GM18517 (cell line): Measurements from ENCODE around the gene CORT.
A peak's percentile ranks its signal among the peaks of the same experiment; 100 is the strongest.
"Not testable (repeated sequence)": the region's sequence is repeated elsewhere in the genome, so short reads cannot be mapped to it uniquely, and the experiment has no call there.

Experiments
- ATAC-seq: cut with Tn5 transposase; IDR thresholded peaks from one replicate; pipeline ENCODE4 v1.9.1; 2021; ENCODE audit warnings: mild to moderate bottlenecking, moderate library complexity; ENCODE audit not compliant: unreplicated experiment

The CORT gene

DNA sequence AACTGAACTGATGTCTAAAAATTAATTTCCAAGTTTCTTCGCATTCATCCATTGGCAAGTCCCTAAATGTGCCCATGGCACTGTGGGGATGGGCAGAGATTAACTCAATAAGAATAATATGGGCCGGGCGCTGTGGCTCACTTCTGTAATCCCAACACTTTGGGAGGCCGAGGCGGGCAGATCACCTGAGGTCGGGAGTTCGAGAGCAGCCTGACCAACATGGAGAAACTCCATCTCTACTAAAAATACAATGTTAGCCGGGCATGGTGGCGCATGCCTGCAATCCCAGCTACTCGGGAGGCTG, 24.4 kb downstream of the CORT start:
- not testable (repeated sequence) for ATAC-seq

DNA sequence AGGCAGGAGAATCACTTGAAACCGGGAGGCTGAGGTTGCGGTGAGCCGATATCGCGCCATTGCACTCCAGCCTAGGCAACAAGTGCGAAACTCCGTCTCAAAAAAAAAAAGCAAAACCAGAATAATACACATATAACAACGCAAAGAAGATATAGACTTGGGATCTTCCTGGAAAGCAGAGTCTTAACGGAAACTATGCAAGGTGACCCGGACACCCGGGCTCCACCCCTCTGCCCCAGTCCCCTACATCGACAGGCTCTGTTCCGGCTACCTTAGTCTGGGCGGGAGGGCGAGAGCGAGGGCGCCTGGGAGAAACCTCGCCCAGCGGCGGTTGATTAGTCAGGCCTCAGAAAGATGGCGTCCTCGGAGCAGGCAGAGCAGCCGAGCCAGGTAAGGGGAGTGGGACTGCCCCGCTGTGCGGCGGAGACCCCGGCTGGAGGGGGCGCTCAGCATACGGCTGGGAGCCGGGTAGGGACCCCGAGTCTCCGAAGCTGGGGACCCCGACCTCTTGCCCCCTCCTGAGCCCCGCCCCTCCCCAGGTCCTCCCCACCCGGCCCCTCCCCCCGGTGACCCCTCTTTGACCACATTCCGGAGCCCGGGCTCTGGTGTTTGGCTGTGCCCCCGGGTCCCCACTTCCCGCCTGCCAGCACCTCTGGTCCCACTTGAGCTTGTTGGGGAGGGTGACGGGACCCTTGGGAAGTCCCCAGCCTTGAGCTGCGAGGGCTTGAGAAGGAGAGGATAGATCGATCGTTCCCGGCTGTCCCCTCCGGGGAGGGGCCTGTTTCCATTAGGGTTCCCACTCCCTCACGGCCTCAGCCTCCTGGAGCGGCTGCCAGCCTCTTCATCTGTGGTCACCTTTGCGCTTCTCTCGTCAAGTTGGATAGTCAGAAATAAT, 25.0 kb downstream of the CORT start, which contains the start of gene PEX14:
TSS of gene PEX14 (plus strand) at position 338 of the 895 bp plus-strand sequence. CDS start at position 355, 17 bp downstream.
- peak; percentile 54 for ATAC-seq

DNA sequence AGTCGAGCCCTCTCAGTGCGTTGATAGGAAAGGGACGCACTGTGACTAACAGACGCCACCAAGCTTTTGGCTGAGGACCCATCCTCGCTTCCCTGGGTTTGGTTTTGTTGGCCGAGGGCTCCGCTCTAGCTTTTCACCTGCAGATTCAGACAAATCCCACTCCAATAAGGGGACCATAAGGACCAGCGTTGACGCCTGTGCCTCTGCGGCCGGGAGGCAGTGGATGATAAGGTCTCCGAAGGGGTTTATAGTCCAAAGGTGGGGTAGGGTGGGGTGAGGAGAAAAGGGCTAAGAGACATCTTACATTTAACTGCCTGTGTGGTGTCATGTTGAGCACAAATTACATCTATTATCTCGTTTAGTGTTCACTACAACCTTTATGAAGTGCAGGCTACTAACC, 25.7 kb downstream of the CORT start:
- no peak for ATAC-seq

GRCh38 chr1:10479296-10479695, 29.5 kb downstream of the CORT start:
- no peak for ATAC-seq

DNA sequence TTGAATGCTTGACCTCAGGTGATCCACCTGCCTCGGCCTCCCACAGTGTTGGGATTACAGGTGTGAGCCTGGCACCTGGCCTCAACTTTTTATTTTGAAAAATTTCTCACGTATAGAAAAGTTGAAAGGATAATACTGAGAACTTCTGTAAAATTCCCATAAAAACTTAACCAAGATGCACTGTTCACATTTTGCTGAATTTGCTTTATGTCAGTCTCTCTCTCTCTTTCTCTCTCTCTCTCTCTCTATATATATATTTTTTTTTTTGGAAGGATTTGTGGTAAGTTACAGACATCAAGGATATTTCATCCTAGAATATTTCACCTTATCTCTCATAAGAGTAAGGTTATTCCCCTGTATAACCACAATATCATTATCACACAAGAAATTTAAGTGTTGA, 30.8 kb downstream of the CORT start:
- no peak for ATAC-seq

DNA sequence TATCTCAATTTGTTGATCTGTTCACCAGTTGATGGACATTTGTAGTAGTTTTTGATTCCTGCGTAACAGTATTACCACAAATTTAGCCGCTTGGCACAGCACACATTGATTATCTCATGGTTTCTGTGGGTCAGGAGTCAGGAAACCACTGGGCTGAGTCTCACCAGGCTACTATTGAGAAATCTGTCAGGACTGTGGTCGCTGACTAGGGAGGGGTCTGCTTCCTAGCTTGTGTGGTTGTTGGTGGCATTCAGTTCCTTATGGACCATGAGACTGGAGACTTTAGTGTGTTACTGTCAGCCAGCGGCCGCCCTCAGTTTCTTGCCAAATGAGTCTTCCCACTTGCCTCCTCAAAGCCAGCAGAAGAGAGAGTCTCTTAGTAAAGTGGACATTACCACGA, 34.7 kb downstream of the CORT start:
- no peak for ATAC-seq

GRCh38 chr1:10489291-10490055, 39.6 kb downstream of the CORT start:
- no peak for ATAC-seq

- ATAC-seq: no peak
These were observed 40.6 kb downstream of the CORT start for GRCh38 chr1:10490286-10490970.

DNA sequence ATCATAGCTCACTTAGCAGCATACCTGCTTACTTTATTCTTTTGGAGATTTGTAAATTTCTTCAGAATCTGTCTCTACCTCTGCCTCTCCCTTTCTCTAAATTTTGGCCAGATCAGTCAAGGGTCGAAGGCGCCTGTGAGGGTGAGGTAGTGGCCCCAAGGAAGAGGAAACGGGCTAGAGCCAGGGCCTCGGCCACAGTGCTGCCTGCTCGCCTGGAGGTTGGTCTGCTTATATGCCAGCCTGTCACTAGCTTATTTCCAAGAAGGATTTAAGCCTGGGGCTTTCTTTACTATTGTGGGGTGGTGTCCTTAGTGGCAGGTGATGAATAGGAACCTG, 44.6 kb downstream of the CORT start:
- ATAC-seq: no peak

- peak; percentile 79 for ATAC-seq
These were observed 45.1 kb downstream of the CORT start for GRCh38 chr1:10494754-10495474.

GRCh38 chr1:10495475-10495817, 45.6 kb downstream of the CORT start:
- ATAC-seq: no peak

DNA sequence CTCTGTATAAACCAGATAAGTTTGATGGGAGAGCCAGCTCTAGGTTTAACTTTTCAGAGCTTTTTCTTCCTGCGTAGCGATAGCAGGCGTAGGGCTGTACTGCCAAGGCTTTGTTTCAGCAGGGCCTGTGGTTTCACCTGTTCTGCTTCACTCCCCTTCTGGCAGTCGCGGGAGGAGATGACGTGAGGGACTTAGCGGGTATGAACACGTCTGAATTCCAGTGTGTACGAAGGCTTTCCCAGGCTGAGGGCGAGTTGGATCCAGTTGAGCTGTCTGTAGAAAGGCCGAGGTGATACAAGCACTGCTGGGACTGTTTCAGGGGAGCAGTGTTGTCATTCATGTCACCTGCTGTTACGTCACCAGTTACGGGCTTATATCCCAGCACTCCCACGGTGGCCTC, 46.1 kb downstream of the CORT start:
- no peak for ATAC-seq

DNA sequence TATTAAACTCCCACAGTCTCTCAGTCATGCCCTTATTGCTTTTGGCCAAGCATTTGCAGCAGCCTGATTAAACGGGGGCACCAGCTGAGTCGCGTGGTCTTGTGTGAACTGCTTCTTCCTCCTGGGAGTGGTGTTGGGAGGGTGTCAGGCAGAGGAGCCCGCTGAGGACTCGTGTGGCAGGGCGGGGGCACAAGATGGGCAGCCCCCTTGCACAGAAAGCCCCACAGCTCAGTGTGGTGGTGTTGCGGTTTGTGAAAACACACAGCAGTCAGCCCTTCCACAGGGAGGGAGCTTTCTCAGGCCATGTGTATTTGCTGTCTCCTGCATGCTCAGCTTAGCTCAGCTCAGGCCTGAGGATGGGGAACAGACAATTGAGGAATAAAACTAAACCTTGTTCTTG, 47.3 kb downstream of the CORT start:
- no peak for ATAC-seq

DNA sequence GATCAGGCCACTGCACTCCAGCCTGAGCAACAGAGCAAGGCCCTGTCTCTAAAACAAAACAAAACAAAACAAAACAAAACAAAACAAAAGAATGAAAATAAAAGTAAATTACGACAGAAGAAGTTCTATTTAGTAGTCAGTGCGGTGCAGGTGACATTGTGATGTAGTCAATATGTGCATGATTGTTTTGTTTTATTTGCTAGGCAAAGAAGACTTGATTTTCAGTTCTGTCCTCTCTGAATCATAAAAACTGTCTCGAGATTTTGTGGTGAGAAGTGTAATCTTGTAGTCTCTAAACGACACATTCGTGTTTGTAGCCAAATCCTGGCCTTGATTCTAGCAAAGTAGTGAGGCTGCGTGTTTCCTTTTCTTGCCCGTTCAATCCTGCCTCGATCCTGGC, 48.4 kb downstream of the CORT start:
- ATAC-seq: no peak
